ENCODE data around the gene CACNG8.
A peak's percentile ranks its signal among the peaks of the same experiment; 100 is the strongest.
"Not testable (repeated sequence)": the region's sequence is repeated elsewhere in the genome, so short reads cannot be mapped to it uniquely, and the experiment has no call there.

The CACNG8 gene

DNA sequence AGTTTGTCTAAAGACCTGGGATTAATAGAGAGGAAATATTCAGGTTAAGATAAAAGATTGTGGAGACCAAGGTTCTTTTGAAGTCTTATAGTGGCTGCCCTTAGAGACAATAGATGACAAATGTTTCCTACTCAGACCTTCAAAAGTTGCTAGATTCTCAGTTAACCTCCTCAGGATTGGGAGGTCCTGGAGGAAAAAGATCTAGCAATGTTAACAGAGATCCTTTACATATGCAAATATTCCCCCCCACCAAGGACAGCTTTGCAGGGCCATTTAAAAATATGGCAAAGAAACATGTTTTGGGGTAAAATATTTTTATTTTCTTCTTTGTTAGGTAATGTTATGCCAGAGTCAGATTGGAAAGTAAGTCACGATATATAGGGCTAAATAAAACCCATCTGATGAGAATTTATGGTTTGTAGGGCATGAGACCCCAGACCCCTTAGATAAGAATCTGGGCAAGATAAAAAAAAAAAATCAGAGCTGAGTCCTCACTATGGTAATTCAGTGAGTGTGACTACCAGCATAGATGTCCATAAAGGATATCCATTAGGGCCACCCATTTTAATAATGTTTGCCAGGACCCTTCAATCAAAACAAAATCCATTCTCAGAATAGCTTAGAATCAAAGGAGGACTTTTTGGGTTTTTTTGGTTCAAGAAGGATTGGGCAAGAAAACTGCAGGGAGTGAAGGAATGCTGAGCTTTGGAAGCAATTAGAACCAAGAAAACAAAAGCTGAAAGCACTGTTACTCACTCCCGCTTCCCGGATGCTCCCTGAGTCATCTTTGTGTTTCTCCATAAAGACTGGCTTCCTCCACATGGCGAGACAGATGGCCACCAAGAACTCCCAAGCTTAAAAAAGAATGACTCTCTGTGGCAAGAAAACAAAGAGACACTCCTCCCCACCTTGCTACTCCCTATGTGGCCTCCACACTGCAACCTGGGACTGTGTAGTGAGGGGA lies 72.8 kb downstream of the CACNG8 start:
- peak; percentile 78 to 80 for DNase-seq (ENCODE audit: low read depth in 2 of 2)

DNA sequence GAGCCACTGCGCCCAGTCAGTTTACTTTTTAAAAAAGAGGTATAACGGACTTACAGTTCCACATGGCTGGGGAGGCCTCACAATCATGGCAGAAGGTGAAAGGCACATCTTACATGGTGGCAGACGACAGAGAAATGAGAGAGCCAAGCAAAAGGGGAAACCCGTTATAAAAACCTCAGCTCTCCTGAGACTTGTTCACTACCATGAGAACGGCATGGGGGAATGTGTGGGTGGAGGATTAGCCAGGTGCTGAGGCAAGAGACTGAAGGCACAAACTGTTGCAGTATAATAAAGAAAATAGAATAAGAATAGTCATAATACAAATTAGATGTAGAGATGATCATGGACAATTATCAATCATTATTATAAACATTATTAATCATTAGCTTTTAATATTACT lies 73.8 kb downstream of the CACNG8 start:
- DNase-seq (ENCODE audit: low read depth in 2 of 2) = not testable (repeated sequence)
